Measurements from ENCODE around the gene CABYR. TPM values are rescaled to one million over a fixed set of nuclear protein-coding genes. Genes with fewer than 3 reads are reported as not detected.

CABYR gene
- total and polyA plus RNA-seq, 2 of the 8 experiments (the other 6 are each of a cell fraction or from before 2014, with no cell fraction given), result 14.5 to 18.8 TPM

DNA sequence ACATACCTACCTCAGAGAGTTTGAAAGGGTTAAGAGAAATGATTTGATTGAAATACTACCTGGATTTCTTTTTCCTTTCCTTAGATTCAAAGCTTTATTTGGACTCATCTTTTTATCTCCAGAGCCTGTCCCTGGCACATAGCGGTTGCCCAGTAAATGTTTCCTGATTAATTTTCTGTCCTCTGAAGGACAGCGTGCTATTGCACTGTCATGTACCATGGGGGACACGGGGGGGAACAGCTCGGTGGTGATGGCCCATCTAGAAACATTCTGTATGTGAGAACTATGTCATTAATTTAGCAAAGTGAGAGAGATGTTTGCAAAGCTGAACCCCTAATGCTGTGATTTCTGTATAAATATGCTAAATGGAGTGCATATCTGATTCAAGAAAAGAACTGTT is 26.4 kb upstream of the CABYR start:
- Histone ChIP-seq H2BK120ac (replicated peaks; ENCODE audit: low read depth, low read length) (no peak overlapping the region), H3K4me2 (ENCODE audit: insufficient read depth in 1 of 2, low read depth in 2 of 2, low read length in 2 of 2) (no peak overlapping the region), H3K27me3 (replicated peaks in 1 of 4; ENCODE audit: control insufficient read depth in 3 of 4, extremely low read depth in 1 of 4, insufficient read depth in 3 of 4, low read length in 3 of 4) (no peaks in the 10 kb centered on the region), H3K79me1 (ENCODE audit: low read depth, low read length) (no peaks in the 10 kb centered on the region), H3K36me3 (ENCODE audit: control insufficient read depth in 2 of 4, insufficient read depth in 4 of 4, low read length in 3 of 4) (peaks cover 0 to 4% (median 0%) of the 10 kb centered on the region in 4 experiments; a peak in 1 of 8 replicates), H2BK15ac (ENCODE audit: low read length) (no peak overlapping the region), H2AK5ac (ENCODE audit: low read depth, low read length) (no peak overlapping the region), H3K27ac (ENCODE audit: low read depth, low read length) (no peak overlapping the region), H3K79me2 (ENCODE audit: control insufficient read depth in 1 of 2, insufficient read depth in 2 of 2, low read length in 2 of 2) (no peaks in the 10 kb centered on the region), H3K23me2 (ENCODE audit: low read depth, low read length) (no peaks in the 10 kb centered on the region), H2BK12ac (ENCODE audit: low read depth, low read length) (no peak overlapping the region), H3K4me3 (ENCODE audit: extremely low read depth in 1 of 4, insufficient read depth in 2 of 4, low read depth in 3 of 4, low read length in 4 of 4) (no peak overlapping the region), H4K5ac (ENCODE audit: insufficient read length, low read depth, low read length) (no peak overlapping the region), H3K4ac (replicated peaks; ENCODE audit: insufficient read length, low read depth, low read length) (no peak overlapping the region), H2BK20ac (ENCODE audit: low read length) (no peak overlapping the region), H2AFZ (ENCODE audit: low read length) (no peak overlapping the region), H3K23ac (ENCODE audit: insufficient read length) (no peak overlapping the region), H4K91ac (replicated peaks; ENCODE audit: insufficient read length, low read length) (no peak overlapping the region), H3K56ac (replicated peaks; ENCODE audit: insufficient read length, low read depth, low read length) (no peak overlapping the region), H3K4me1 (replicated peaks in 1 of 4; ENCODE audit: control insufficient read depth in 3 of 4, insufficient read depth in 4 of 4, low read length in 3 of 4) (peaks cover 0 to 4% (median 2%) of the 10 kb centered on the region in 4 experiments; a peak in 2 of 7 replicates), H3K9ac (replicated peaks in 1 of 4; ENCODE audit: extremely low read depth in 1 of 4, low read depth in 3 of 4, low read length in 3 of 4) (no peak overlapping the region), H3K18ac (ENCODE audit: extremely low read depth, low read length) (no peak overlapping the region), H4K8ac (ENCODE audit: extremely low read depth, insufficient read depth, low read length) (no peak overlapping the region), H2BK5ac (ENCODE audit: low read depth, low read length) (no peak overlapping the region), H3K9me3 (ENCODE audit: insufficient read depth in 2 of 2, low read depth in 1 of 2, low read length in 1 of 2) (no peaks in the 10 kb centered on the region), H4K20me1 (replicated peaks in 1 of 2; ENCODE audit: control insufficient read depth in 1 of 2, insufficient read depth in 2 of 2, low read length in 2 of 2) (peaks cover 0 to 2% of the 10 kb centered on the region in 2 experiments), H3K14ac (ENCODE audit: insufficient read length) (no peak overlapping the region)
- DNase-seq (ENCODE audit: low read depth in 1 of 2, low spot score in 2 of 2) (no peak), FAIRE-seq (no peak)
- TF ChIP-seq CTBP2 (IDR thresholded peaks at IDR 0.05; ENCODE audit: borderline replicate concordance, insufficient read depth, insufficient read length, low read length) (no peak), SP4 (IDR thresholded peaks at IDR 0.05; ENCODE audit: low read length) (no peak), TBP (IDR thresholded peaks at IDR 0.05; ENCODE audit: low read depth, low read length) (no peak), KDM5A (IDR thresholded peaks at IDR 0.05; ENCODE audit: low read length) (no peak), SP1 (IDR thresholded peaks at IDR 0.05; ENCODE audit: low read depth, low read length) (no peak), RFX5 (IDR thresholded peaks at IDR 0.05; ENCODE audit: borderline replicate concordance, low read depth, low read length) (no peak), GTF2F1 (IDR thresholded peaks at IDR 0.05; ENCODE audit: borderline replicate concordance, low read depth, low read length) (no peak), CEBPB (IDR thresholded peaks at IDR 0.05; ENCODE audit: low read depth, low read length) (no peak)
- TF ChIP-seq, protein P1, sequence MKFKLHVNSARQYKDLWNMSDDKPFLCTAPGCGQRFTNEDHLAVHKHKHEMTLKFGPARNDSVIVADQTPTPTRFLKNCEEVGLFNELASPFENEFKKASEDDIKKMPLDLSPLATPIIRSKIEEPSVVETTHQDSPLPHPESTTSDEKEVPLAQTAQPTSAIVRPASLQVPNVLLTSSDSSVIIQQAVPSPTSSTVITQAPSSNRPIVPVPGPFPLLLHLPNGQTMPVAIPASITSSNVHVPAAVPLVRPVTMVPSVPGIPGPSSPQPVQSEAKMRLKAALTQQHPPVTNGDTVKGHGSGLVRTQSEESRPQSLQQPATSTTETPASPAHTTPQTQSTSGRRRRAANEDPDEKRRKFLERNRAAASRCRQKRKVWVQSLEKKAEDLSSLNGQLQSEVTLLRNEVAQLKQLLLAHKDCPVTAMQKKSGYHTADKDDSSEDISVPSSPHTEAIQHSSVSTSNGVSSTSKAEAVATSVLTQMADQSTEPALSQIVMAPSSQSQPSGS (IDR thresholded peaks at IDR 0.05; ENCODE audit: low read length), result no peak
- TF ChIP-seq, protein P2, sequence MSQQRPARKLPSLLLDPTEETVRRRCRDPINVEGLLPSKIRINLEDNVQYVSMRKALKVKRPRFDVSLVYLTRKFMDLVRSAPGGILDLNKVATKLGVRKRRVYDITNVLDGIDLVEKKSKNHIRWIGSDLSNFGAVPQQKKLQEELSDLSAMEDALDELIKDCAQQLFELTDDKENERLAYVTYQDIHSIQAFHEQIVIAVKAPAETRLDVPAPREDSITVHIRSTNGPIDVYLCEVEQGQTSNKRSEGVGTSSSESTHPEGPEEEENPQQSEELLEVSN (IDR thresholded peaks at IDR 0.05), result no peak
- ChIA-PET CTCF (ENCODE audit: partially characterized antibody) (interaction anchor here (0.9 to 1.6 kb wide), 6 partner anchors 12 to 208 kb away, joined by 3 to 4 read pairs (median 3); no protein-coding TSS in a partner anchor), POLR2A (ENCODE audit: partially characterized antibody) (interaction anchor here (1.0 to 4.1 kb wide), 2 partner anchors 27 to 36 kb away, joined by 3 to 19 read pairs; partner anchors contain the start of gene CABYR)
- WGBS, 2 experiments (ENCODE audit: extremely low coverage in 1 of 2, insufficient coverage in 1 of 2, insufficient read length in 1 of 2, insufficient replicate concordance in 2 of 2, low coverage in 1 of 2, low lambda C conversion rate in 2 of 2, missing lambda C conversion rate in 1 of 2), result 89% methylated on average over 4 of the region's 4 CpGs; no CpG with 5 or more reads in 1 of the 2 experiments

Data from H1 (cell line).